Sigmoid colon (tissue), 3 donors: ENCODE results near the gene FDPS.

Experiments used
- POLR2A ChIP-seq, 2 donors: fragments of 450-650 bp; IDR thresholded peaks; one replicate each; pipeline ENCODE4 v1.6.1; 2016; ENCODE audit warnings: antibody characterized with exemption in 2 of 2, mild to moderate bottlenecking in 2 of 2, moderate library complexity in 2 of 2
- TF ChIP-seq, protein P1 (sequence below), 4 experiments: fragments of 450-650 bp in 3 of 4; fragments of 200-600 bp in 1 of 4; IDR thresholded peaks; one replicate each; pipeline ENCODE4 v1.5.1; 2016 to 2019; ENCODE audit warnings: antibody characterized with exemption in 4 of 4, mild to moderate bottlenecking in 3 of 4, moderate library complexity in 2 of 4

DNA sequence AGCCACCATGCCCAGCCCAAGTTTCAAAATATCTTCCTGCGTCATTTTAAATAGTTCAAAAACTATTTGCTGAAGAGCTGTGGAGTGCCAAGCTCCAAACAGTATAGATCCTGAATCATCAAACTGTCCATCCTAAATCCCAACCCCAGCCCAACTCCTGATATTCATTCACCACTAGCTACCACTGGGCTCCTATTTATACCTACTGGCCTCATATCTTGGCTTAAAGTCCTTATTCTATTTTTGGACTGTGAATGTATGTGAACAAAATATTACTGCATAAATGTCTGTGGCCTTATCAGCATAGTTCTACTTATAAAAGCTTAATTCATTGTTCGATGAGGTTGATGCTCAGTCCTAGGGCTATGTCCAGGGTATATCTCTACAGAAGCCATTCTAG is 41.3 kb upstream of the FDPS start:
- TF ChIP-seq, protein P1, sequence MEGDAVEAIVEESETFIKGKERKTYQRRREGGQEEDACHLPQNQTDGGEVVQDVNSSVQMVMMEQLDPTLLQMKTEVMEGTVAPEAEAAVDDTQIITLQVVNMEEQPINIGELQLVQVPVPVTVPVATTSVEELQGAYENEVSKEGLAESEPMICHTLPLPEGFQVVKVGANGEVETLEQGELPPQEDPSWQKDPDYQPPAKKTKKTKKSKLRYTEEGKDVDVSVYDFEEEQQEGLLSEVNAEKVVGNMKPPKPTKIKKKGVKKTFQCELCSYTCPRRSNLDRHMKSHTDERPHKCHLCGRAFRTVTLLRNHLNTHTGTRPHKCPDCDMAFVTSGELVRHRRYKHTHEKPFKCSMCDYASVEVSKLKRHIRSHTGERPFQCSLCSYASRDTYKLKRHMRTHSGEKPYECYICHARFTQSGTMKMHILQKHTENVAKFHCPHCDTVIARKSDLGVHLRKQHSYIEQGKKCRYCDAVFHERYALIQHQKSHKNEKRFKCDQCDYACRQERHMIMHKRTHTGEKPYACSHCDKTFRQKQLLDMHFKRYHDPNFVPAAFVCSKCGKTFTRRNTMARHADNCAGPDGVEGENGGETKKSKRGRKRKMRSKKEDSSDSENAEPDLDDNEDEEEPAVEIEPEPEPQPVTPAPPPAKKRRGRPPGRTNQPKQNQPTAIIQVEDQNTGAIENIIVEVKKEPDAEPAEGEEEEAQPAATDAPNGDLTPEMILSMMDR (IDR thresholded peaks at IDR 0.05), result no peak
- TF ChIP-seq POLR2A (IDR thresholded peaks at IDR 0.05), result no peak
